Type B pancreatic cell (in vitro differentiated cells): ENCODE measurements around the gene RFT1. TPM values are rescaled to one million over a fixed set of nuclear protein-coding genes. Genes with fewer than 3 reads are reported as not detected.

Experiments
- DNase-seq: peaks from one replicate; pipeline ENCODE4 v3.0.0; 2021; ENCODE audit warnings: mixed read lengths; ENCODE audit not compliant: unreplicated experiment; ENCODE audit errors: extremely low spot score
- H3K27ac Mint-ChIP-seq: 2 replicates; pipeline ENCODE4 v1.8.0; 2021; ENCODE audit warnings: mild to moderate bottlenecking, mixed read lengths
- H3K27me3 Mint-ChIP-seq: 2 replicates; pipeline ENCODE4 v1.8.0; 2021; ENCODE audit warnings: mixed read lengths
- H3K36me3 Mint-ChIP-seq: 2 replicates; pipeline ENCODE4 v1.8.0; 2021; ENCODE audit warnings: mixed read lengths
- H3K4me1 Mint-ChIP-seq: one replicate; pipeline ENCODE4 v1.8.0; 2021; ENCODE audit warnings: mixed read lengths; ENCODE audit not compliant: unreplicated experiment
- H3K4me3 Mint-ChIP-seq: 2 replicates; pipeline ENCODE4 v1.8.0; 2021; ENCODE audit warnings: mild to moderate bottlenecking, mixed read lengths
- H3K9me3 Mint-ChIP-seq: 2 replicates; pipeline ENCODE4 v1.8.0; 2021; ENCODE audit warnings: mixed read lengths
- total RNA-seq: library from RNA; stranded (reverse); gene quantifications from 2 replicates; pipeline ENCODE4 v1.2.1, GENCODE V29; 2021; ENCODE audit warnings: low replicate concordance
- TF ChIP-seq, protein P1 (sequence below): fragments of 200-600 bp; sonication (generic); conservative IDR thresholded peaks from 2 replicates; pipeline ENCODE4 v1.5.0; 2021; ENCODE audit warnings: antibody characterized with exemption, mild to moderate bottlenecking

RFT1 gene
- total RNA-seq, 1 donor from 2014 or later = 31.0 TPM

DNA sequence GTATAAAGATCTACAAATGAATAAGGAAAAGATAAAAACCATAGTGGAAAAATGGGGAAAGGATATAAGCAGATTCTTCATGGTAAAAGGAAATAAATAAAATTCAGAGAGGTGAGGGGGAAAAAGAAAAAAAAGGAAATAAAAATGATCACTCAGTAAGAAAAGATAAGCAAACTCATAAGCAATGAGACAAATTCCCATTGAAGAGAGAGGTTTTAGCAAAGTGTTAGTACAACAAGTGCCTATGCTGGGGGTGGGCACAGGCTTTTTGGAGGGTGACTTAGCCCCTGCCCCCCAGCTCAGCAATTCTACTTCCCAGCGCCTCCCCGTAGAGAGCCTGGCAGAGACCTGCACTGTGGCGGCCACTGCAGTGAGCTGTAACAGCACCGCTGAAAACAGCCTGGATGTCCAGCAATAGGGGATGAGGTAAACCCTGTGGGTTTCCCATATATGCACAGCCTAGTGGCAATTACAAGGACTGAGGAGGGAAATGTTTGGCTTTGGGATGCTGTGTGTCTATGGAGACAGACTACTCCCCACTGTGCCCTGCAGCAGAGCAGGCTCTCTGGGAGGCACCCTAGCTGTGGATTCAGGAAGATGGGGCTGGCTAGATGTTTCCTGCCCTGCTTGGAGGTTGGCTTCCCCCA lies 60.7 kb downstream of the RFT1 start:
- no peak overlapping the region for H3K4me3 Mint-ChIP-seq
- H3K27ac Mint-ChIP-seq = no peak overlapping the region
- no peaks in the 10 kb centered on the region for H3K9me3 Mint-ChIP-seq
- peaks cover 14% of the 10 kb centered on the region for H3K27me3 Mint-ChIP-seq
- DNase-seq = no peak
- H3K36me3 Mint-ChIP-seq = no peaks in the 10 kb centered on the region
- TF ChIP-seq, protein P1, sequence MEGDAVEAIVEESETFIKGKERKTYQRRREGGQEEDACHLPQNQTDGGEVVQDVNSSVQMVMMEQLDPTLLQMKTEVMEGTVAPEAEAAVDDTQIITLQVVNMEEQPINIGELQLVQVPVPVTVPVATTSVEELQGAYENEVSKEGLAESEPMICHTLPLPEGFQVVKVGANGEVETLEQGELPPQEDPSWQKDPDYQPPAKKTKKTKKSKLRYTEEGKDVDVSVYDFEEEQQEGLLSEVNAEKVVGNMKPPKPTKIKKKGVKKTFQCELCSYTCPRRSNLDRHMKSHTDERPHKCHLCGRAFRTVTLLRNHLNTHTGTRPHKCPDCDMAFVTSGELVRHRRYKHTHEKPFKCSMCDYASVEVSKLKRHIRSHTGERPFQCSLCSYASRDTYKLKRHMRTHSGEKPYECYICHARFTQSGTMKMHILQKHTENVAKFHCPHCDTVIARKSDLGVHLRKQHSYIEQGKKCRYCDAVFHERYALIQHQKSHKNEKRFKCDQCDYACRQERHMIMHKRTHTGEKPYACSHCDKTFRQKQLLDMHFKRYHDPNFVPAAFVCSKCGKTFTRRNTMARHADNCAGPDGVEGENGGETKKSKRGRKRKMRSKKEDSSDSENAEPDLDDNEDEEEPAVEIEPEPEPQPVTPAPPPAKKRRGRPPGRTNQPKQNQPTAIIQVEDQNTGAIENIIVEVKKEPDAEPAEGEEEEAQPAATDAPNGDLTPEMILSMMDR = peak; percentile 27
- H3K4me1 Mint-ChIP-seq = peaks cover 7% of the 10 kb centered on the region

DNA sequence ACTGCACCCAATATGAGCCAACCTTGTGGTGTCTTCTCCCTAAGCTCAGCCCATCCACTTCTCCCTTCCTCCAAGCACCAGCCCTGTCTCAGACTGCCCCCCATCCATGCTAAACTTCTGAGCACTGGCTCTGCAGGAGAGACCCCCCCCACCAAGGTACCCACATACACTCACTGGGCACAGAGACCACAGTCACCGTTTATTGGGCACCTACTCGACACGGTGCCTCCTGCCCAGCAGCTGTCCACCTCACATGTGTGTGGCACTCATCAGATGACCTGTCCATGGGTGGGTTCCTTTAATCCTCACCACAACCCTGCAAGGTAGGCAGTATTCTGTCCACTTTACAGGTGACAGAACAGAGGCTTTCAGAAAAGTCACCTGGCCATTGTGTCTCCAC lies 62.1 kb downstream of the RFT1 start:
- Mint-ChIP-seq H3K36me3 (no peaks in the 10 kb centered on the region), H3K27me3 (peaks cover 17% of the 10 kb centered on the region), H3K4me3 (no peak overlapping the region), H3K4me1 (peaks cover 7% of the 10 kb centered on the region), H3K27ac (no peak overlapping the region), H3K9me3 (no peaks in the 10 kb centered on the region)
- DNase-seq = no peak
- TF ChIP-seq, protein P1 = no peak

DNA sequence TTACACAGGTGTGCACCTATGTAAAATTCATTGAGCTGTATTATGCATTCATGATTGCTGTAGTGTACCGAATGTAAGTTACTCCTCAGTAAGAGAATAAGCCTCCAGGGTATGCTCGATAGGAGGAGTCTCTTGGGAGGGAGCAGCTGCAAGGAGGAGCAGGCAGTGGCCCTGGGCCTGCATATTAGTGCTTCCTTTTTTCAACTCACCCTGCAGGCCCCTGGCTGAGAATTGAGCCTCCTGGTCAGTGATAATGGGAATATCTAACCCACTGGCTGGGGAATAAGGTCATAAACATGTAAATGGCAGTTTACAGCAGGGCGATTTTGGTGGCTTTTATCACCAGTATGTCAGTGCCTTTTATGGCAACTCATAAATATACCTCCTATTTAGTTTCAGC lies 62.7 kb downstream of the RFT1 start:
- Mint-ChIP-seq H3K36me3 (no peaks in the 10 kb centered on the region), H3K4me1 (peaks cover 3% of the 10 kb centered on the region), H3K4me3 (no peak overlapping the region), H3K27me3 (peaks cover 21% of the 10 kb centered on the region), H3K9me3 (no peaks in the 10 kb centered on the region), H3K27ac (no peak overlapping the region)
- DNase-seq = no peak
- TF ChIP-seq, protein P1 = no peak

DNA sequence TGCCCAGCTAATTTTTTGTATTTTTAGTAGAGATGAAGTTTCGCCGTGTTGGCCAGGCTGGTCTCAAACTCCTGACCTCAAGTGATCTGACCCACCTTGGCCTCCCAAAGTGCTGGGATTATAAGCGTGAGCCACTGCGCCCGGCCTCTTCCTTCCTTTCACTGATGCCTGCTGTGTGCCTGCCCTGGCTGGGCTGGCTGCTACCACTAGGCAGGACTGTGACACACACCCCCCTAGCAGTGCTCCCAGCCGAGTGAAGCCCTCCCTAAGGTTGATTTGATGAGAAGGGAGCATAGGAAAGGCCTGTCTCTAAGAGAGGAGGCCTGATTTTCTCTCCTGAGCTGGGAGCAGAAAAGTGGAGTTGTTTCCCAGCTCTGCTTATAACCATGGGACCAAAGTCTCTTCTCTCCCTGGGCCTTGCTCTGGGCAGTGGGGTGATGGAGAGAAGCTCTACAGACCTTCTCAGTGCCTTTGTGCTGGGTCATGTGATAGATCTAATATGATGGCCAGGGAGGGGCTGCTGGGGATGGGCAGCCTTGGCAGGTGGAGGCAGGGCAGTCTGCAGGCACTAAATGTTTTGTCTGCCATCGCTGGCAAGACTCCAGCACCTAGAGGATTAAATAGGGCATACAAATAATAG lies 64.3 kb downstream of the RFT1 start:
- Mint-ChIP-seq H3K4me3 (no peak overlapping the region), H3K27ac (no peak overlapping the region), H3K9me3 (no peaks in the 10 kb centered on the region), H3K4me1 (no peaks in the 10 kb centered on the region), H3K27me3 (peaks cover 29% of the 10 kb centered on the region), H3K36me3 (no peaks in the 10 kb centered on the region)
- no peak for DNase-seq
- TF ChIP-seq, protein P1 = no peak

DNA sequence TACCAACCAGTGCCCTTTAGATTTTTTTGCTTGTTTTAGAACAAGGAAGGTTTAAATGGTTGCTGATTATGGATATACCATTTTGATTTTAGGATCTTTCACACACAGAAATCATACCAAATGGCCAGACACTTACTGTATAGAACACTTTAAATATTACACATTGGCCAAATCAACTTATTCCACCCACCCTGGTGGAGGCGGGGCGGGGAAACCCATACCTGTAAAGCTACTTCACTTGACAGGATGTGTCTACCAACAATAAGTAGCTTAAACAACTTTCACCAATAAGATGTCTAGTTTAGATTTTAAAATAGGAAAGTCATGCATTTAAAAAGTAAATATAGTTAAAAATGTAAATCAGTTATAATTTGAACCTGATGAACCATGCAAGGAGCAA lies 67.3 kb downstream of the RFT1 start:
- peaks cover 25% of the 10 kb centered on the region for H3K27me3 Mint-ChIP-seq
- H3K4me3 Mint-ChIP-seq = no peak overlapping the region
- no peaks in the 10 kb centered on the region for H3K9me3 Mint-ChIP-seq
- DNase-seq = no peak
- no peaks in the 10 kb centered on the region for H3K4me1 Mint-ChIP-seq
- no peaks in the 10 kb centered on the region for H3K36me3 Mint-ChIP-seq
- H3K27ac Mint-ChIP-seq = no peak overlapping the region
- TF ChIP-seq, protein P1 = no peak
